GM18861 (cell line): ENCODE data around the gene TCHH.
"Not testable (repeated sequence)": the region's sequence is repeated elsewhere in the genome, so short reads cannot be mapped to it uniquely, and the experiment has no call there.

Source experiments
- ATAC-seq: cut with Tn5 transposase; IDR thresholded peaks from one replicate; pipeline ENCODE4 v1.9.1; 2021; ENCODE audit not compliant: unreplicated experiment

TCHH gene

GRCh38 chr1:152111515-152111968, 3.7 kb downstream of the TCHH start:
- no peak for ATAC-seq

- ATAC-seq, result no peak
These were observed 4.3 kb downstream of the TCHH start for GRCh38 chr1:152110860-152111514.

- ATAC-seq, result no peak
These were observed 4.8 kb downstream of the TCHH start for GRCh38 chr1:152110365-152110859.

GRCh38 chr1:152109998-152110294, 5.3 kb downstream of the TCHH start:
- no peak for ATAC-seq

- ATAC-seq, result no peak
These were observed 5.8 kb downstream of the TCHH start for GRCh38 chr1:152109231-152109997.

- ATAC-seq, result no peak
These were observed 6.4 kb downstream of the TCHH start for GRCh38 chr1:152108882-152109222.

GRCh38 chr1:152107984-152108881, 7.0 kb downstream of the TCHH start:
- no peak for ATAC-seq

GRCh38 chr1:152107031-152107983, 7.9 kb downstream of the TCHH start:
- no peak for ATAC-seq

- ATAC-seq, result no peak
These were observed 10.4 kb downstream of the TCHH start for GRCh38 chr1:152104854-152105253.

- ATAC-seq, result no peak
These were observed 18.3 kb downstream of the TCHH start for GRCh38 chr1:152096931-152097330.

GRCh38 chr1:152089014-152089674, 26.1 kb downstream of the TCHH start, which contains the start of gene TCHHL1:
TCHHL1 (minus strand) TSS chr1:152089064; CDS start chr1:152088143, 921 bp downstream.
- no peak for ATAC-seq

GRCh38 chr1:152086760-152087159, 28.5 kb downstream of the TCHH start:
- no peak for ATAC-seq

GRCh38 chr1:152084853-152085252, 30.4 kb downstream of the TCHH start:
- ATAC-seq, result no peak

GRCh38 chr1:152081026-152081425, 34.2 kb downstream of the TCHH start:
- ATAC-seq, result not testable (repeated sequence)

- ATAC-seq, result not testable (repeated sequence)
These were observed 34.8 kb downstream of the TCHH start for GRCh38 chr1:152080494-152080893.

GRCh38 chr1:152078831-152079441, 36.3 kb downstream of the TCHH start:
- ATAC-seq, result no peak

GRCh38 chr1:152072311-152072710, 42.9 kb downstream of the TCHH start:
- no peak for ATAC-seq

- ATAC-seq, result no peak
These were observed 44.1 kb downstream of the TCHH start for GRCh38 chr1:152071123-152071522.

- ATAC-seq, result no peak
These were observed 47.3 kb downstream of the TCHH start for GRCh38 chr1:152067929-152068328.
